IPS DF 6.9 (cell line): ENCODE results near the gene LILRA6.

Experiments used
- DNase-seq: peaks from one replicate; pipeline ENCODE4 v3.0.0-alpha.2; 2013; ENCODE audit warnings: low read depth, low spot score
- H3K27ac ChIP-seq: one replicate; pipeline ENCODE4 v1.5.1; 2013; ENCODE audit warnings: low read length, control low read depth
- H3K27me3 ChIP-seq: 2 replicates; pipeline ENCODE4 v1.6.1; 2013; ENCODE audit warnings: mild to moderate bottlenecking, low read length; ENCODE audit not compliant: control insufficient read depth, insufficient read depth
- H3K36me3 ChIP-seq: 2 replicates; pipeline ENCODE4 v1.6.1; 2013; ENCODE audit warnings: low read length; ENCODE audit not compliant: control insufficient read depth, insufficient read depth
- H3K4me1 ChIP-seq: 2 replicates; pipeline ENCODE4 v1.6.1; 2013; ENCODE audit warnings: low read length; ENCODE audit not compliant: control insufficient read depth, insufficient read depth
- H3K4me3 ChIP-seq: 2 replicates; pipeline ENCODE4 v1.5.1; 2013; ENCODE audit warnings: mild to moderate bottlenecking, low read length
- H3K9me3 ChIP-seq: 2 replicates; pipeline ENCODE4 v1.6.1; 2013; ENCODE audit warnings: low read length, inconsistent platforms; ENCODE audit not compliant: control insufficient read depth, insufficient read depth
- WGBS: extraction: QIAGEN DNeasy Blood & Tissue Kit; methylation state at CpG from one replicate; pipeline ENCODE4 v1.1.7; 2013; ENCODE audit warnings: mixed read lengths, missing lambda C conversion rate; ENCODE audit not compliant: insufficient read length, insufficient coverage; 5-methylcytosine and 5-hydroxymethylcytosine counted together

The LILRA6 gene

GRCh38 chr19:54186934-54187381 is 55.6 kb downstream of the LILRA6 start:
- H3K9me3 ChIP-seq: no peaks in the 10 kb centered on the region
- no peaks in the 10 kb centered on the region for H3K27me3 ChIP-seq
- no CpG with 5 or more reads among the region's 11 CpGs for WGBS
- H3K4me1 ChIP-seq: no peaks in the 10 kb centered on the region
- DNase-seq: no peak
- H3K36me3 ChIP-seq: peaks cover 9% of the 10 kb centered on the region; the same call in 1 of the 2 replicates
- H3K27ac ChIP-seq: no peak overlapping the region
- no peak overlapping the region for H3K4me3 ChIP-seq
